Upper lobe of left lung (tissue), 4 donors: ENCODE results near the gene INTS12.

Source experiments
- CTCF ChIP-seq, 6 experiments: fragments of 450-650 bp in 4 of 6; fragments of 200-600 bp in 2 of 6; sonication (generic) in 2 of 6; IDR thresholded peaks; one replicate each; pipeline ENCODE4 v1.5.1; 2016 to 2019; ENCODE audit warnings: antibody characterized with exemption in 6 of 6
- EP300 ChIP-seq, 4 donors: sonication (generic); formaldehyde crosslinking; IDR thresholded peaks; one replicate each; pipeline ENCODE4 v1.5.1; 2017; ENCODE audit warnings: antibody characterized with exemption in 4 of 4, control low read depth in 2 of 4
- POLR2A ChIP-seq, 4 donors: fragments of 450-650 bp; IDR thresholded peaks; one replicate each; pipeline ENCODE4 v1.5.1; 2016 to 2017; ENCODE audit warnings: antibody characterized with exemption in 4 of 4, mild to moderate bottlenecking in 2 of 4
- POLR2AphosphoS5 ChIP-seq, 2 donors: sonication (generic); formaldehyde crosslinking; IDR thresholded peaks; one replicate each; pipeline ENCODE4 v1.5.1; 2017; ENCODE audit warnings: antibody characterized with exemption in 2 of 2

GRCh38 chr4:105657117-105657765 is 51.2 kb downstream of the INTS12 start:
- no peak for TF ChIP-seq POLR2A (IDR thresholded peaks at IDR 0.05)
- TF ChIP-seq CTCF (IDR thresholded peaks at IDR 0.05), result no peak
- TF ChIP-seq POLR2AphosphoS5 (IDR thresholded peaks at IDR 0.05), result no peak
- TF ChIP-seq EP300 (IDR thresholded peaks at IDR 0.05), result no peak
